Astrocyte of the spinal cord (primary cell): Measurements from ENCODE around the gene PSME4.
"Not testable (repeated sequence)": the region's sequence is repeated elsewhere in the genome, so short reads cannot be mapped to it uniquely, and the experiment has no call there.

ENCODE experiments used
- DNase-seq: peaks from one replicate; pipeline ENCODE4 v3.0.0; 2011; ENCODE audit warnings: low read depth, low spot score
- H3K4me3 ChIP-seq: 2 replicates; pipeline ENCODE4 v1.5.1; 2011; ENCODE audit warnings: low read depth, mild to moderate bottlenecking, low read length, moderate library complexity
- in situ Hi-C: cut with HindIII; loops from 2 replicates; pipeline ENCODE4 v1.10.0; 2017; ENCODE audit warnings: low sequenced_read_pairs
- TF ChIP-seq, protein P1 (sequence below): IDR thresholded peaks from 2 replicates; pipeline ENCODE4 v1.5.1; 2012; ENCODE audit warnings: low read depth, mild to moderate bottlenecking, low read length, inconsistent platforms

PSME4 gene

DNA sequence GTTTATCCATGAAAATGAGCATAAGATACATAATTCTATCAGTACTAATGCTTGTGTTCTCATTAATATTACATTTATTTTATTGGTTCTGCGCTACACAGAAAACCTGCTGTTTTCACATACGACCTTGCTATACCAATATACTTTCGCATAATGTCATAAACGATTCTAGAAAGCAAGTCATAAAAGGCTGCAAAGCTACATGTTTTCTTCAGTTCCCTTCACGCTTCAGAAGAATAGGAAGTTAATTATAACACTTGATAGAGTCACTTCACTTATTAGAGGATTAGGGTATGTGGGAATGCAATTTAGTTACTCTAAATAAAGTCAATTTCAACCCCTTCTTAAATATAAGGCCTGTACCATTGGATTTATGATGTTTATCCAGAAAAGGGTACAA lies 29.0 kb downstream of the PSME4 start:
- DNase-seq: no peak
- no peak overlapping the region for H3K4me3 ChIP-seq
- in situ Hi-C loops: no loop called here
- TF ChIP-seq, protein P1, sequence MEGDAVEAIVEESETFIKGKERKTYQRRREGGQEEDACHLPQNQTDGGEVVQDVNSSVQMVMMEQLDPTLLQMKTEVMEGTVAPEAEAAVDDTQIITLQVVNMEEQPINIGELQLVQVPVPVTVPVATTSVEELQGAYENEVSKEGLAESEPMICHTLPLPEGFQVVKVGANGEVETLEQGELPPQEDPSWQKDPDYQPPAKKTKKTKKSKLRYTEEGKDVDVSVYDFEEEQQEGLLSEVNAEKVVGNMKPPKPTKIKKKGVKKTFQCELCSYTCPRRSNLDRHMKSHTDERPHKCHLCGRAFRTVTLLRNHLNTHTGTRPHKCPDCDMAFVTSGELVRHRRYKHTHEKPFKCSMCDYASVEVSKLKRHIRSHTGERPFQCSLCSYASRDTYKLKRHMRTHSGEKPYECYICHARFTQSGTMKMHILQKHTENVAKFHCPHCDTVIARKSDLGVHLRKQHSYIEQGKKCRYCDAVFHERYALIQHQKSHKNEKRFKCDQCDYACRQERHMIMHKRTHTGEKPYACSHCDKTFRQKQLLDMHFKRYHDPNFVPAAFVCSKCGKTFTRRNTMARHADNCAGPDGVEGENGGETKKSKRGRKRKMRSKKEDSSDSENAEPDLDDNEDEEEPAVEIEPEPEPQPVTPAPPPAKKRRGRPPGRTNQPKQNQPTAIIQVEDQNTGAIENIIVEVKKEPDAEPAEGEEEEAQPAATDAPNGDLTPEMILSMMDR: no peak

DNA sequence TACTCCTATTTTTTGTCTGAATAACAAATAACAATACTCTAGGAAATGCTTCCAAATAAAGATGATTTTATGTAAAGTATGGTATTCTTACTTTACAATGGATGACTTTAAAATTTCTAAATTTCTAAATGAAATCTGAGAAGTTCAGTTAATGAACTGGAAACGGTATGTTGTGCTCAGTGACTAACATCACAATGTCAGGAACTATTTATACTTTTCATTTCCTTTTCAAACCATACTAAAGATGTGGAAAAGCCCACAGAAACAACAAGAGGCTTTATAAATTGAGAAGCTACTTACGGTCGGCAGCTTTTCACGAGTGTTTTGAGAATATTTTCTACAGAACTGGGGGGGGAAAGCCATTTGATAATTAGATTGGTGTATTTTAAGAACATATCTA lies 31.1 kb downstream of the PSME4 start:
- in situ Hi-C loops: no loop called here
- no peak overlapping the region for H3K4me3 ChIP-seq
- TF ChIP-seq, protein P1: no peak
- DNase-seq: peak; percentile 36

DNA sequence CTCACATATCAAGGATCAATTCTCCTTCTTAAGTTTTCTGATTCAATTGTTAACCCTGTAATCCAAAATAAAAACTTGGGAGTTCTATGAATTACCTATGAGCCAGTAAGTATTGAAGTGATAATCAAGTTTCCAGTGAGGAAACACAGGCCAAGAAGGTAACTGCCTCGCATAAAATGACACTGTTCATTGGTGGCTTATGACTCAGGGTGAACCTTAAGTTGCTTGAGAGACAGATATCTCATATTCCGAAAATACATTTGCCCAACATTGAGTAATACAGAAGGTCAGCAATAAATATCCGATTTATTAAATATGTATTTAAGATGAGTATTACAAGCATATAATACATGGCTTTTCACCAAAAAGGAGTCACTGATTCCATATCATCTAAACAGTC lies 31.9 kb downstream of the PSME4 start:
- TF ChIP-seq, protein P1: no peak
- in situ Hi-C loops: no loop called here
- no peak overlapping the region for H3K4me3 ChIP-seq
- DNase-seq: no peak

DNA sequence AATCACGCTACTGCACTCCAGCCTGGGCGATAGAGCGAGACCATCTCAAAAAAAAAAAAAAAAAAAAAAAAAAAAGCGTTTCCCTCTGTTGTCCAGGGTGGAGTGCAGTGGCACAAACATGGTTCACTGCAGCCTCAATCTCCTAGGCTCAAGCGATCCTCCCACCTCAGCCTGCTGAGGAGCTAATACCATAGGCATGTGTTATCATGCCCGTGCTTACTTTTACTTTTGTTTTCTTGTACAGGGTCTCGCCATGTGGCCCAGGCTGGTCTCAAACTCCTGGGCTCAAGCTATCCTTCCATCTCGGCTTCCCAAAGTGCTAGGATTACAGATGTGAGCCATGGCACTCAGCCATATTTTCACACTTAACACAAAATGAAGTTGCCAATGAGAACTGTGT lies 37.5 kb downstream of the PSME4 start:
- H3K4me3 ChIP-seq: no peak overlapping the region
- in situ Hi-C loops: no loop called here
- no peak for DNase-seq
- TF ChIP-seq, protein P1: no peak

DNA sequence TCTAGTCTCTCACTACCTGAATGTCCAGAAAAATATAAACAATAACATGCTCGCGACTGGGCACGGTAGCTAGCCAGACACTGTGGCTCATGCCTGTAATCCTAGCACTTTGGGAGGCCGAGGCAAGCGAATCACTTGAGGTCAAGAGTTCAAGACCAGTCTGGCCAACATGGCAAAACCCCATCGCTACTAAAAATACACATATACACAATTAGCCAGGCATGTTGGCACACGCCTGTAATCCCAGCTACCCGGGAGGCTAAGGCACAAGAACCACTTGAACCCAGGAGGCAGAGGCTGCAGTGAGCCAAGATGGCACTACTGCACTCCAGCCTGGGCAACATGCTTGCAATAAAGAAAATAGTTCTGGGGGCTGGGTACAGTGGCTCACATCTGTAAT lies 44.5 kb downstream of the PSME4 start:
- H3K4me3 ChIP-seq, DNase-seq, in situ Hi-C loops: not testable (repeated sequence)

DNA sequence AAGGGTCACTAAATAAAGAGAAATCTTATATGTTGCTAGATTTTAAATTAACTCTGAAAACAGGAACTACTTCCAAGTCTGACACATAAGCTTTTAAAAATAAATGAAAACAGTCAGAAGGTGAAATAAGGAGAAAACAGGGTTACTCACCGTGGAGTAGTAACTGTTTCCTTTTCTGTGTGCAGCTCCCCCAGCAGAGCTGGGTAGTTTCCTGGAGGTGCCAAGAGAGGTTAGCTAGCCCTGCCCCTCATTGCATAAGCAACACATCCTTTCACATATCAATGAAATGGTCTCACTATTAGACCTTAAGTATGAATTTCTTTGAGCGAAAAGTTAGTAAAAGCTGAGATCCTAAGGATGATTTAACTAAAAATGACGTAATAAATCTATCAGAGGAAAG lies 57.1 kb downstream of the PSME4 start:
- in situ Hi-C loops: no loop called here
- H3K4me3 ChIP-seq: no peak overlapping the region
- TF ChIP-seq, protein P1: no peak
- DNase-seq: peak; percentile 47

DNA sequence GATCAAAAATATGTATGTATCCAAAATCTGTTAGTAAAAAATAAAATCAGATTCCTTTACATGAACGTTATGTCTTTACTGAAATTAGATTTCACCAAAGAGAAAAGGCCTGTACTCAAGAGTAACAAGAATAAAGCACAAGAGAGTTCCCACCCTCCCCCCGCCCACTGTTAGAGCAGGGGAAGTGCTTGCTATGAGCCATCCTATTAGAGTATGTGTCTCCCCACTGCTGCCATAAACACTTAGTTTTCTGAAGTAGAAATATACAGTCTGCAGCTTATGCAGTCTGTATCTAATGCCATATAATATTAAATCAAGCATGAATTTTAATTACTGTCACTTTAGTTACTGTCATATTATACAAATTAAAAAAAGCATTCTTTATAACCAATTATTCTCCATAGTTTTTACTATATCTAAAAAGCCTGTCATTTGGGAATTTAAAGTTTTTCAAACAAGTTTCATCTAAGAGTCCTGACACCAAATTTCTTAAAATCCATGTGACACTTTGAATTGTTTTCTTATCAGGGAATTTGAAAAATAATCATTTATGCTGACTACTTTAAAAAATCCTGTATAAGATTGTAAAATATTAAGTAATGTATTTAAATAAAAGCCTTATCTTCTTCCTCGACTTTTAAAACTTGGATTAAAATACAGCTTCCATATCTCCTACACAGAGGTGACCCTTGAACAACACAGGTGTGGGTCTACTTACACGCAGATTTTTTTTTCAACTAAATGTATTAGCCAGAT lies 59.2 kb downstream of the PSME4 start:
- TF ChIP-seq, protein P1: no peak
- peak; percentile 4 for DNase-seq
- in situ Hi-C loops: no loop called here

More for the DNA sequence above, 59.2 kb downstream of the PSME4 start:
- H3K4me3 ChIP-seq: no peak overlapping the region
